Liver (tissue), 9 donors: Measurements from ENCODE around the gene IFT80. TPM values are rescaled to one million over a fixed set of nuclear protein-coding genes. Genes with fewer than 3 reads are reported as not detected.

Source experiments
- DNase-seq: peaks from one replicate; pipeline ENCODE4 v3.0.0-alpha.2; 2017; ENCODE audit warnings: low spot score
- H3K27ac ChIP-seq, 2 donors: one replicate each; pipeline ENCODE4 v1.7.0; 2013; ENCODE audit warnings: inconsistent platforms in 2 of 2, low read length in 2 of 2, control low read depth in 1 of 2, low read depth in 1 of 2, mild to moderate bottlenecking in 1 of 2
- H3K27me3 ChIP-seq, 4 donors: one replicate each; pipeline versions ENCODE4 v1.6.1 to v1.7.0; 2013; ENCODE audit warnings: low read length in 3 of 4, inconsistent platforms in 1 of 4, mild to moderate bottlenecking in 1 of 4, moderate library complexity in 1 of 4; ENCODE audit not compliant: control insufficient read depth in 4 of 4, insufficient read depth in 4 of 4
- H3K36me3 ChIP-seq, 4 donors: one replicate each; pipeline versions ENCODE4 v1.6.1 to v1.7.0; 2013; ENCODE audit warnings: low read length in 3 of 4, mild to moderate bottlenecking in 3 of 4, low read depth in 1 of 4, moderate library complexity in 1 of 4; ENCODE audit not compliant: control insufficient read depth in 4 of 4, insufficient read depth in 3 of 4
- H3K4me1 ChIP-seq, 4 donors: one replicate each; pipeline versions ENCODE4 v1.6.1 to v1.7.0; 2013; ENCODE audit warnings: low read length in 3 of 4, mild to moderate bottlenecking in 3 of 4, moderate library complexity in 1 of 4; ENCODE audit not compliant: control insufficient read depth in 4 of 4, insufficient read depth in 4 of 4
- H3K4me3 ChIP-seq, 3 donors: one replicate each; pipeline versions ENCODE4 v1.6.1 to v1.7.0; 2013; ENCODE audit warnings: low read length in 3 of 3, control low read depth in 1 of 3, low read depth in 1 of 3, mild to moderate bottlenecking in 1 of 3
- H3K9ac ChIP-seq, 2 donors: one replicate each; pipeline ENCODE4 v1.7.0; 2013; ENCODE audit warnings: low read length in 2 of 2, mild to moderate bottlenecking in 2 of 2, moderate library complexity in 2 of 2, control low read depth in 1 of 2, low read depth in 1 of 2
- H3K9me3 ChIP-seq, 4 donors: one replicate each; pipeline versions ENCODE4 v1.6.1 to v1.7.0; 2013; ENCODE audit warnings: low read length in 3 of 4; ENCODE audit not compliant: control insufficient read depth in 4 of 4
- FOXA1 ChIP-seq: IDR thresholded peaks from 2 replicates; pipeline ENCODE4 v1.6.1; 2016; ENCODE audit warnings: antibody characterized with exemption
- FOXA2 ChIP-seq: IDR thresholded peaks from 2 replicates; pipeline ENCODE4 v1.6.1; 2016; ENCODE audit warnings: antibody characterized with exemption
- HNF4G ChIP-seq: IDR thresholded peaks from 2 replicates; pipeline ENCODE4 v1.6.1; 2016; ENCODE audit warnings: antibody characterized with exemption
- JUND ChIP-seq, 2 donors: IDR thresholded peaks; 2 replicates each; pipeline ENCODE4 v1.6.1; 2016; ENCODE audit warnings: antibody characterized with exemption in 2 of 2
- RAD21 ChIP-seq, 2 donors: IDR thresholded peaks; 2 replicates each; pipeline ENCODE4 v1.6.1; 2016; ENCODE audit warnings: antibody characterized with exemption in 2 of 2, mild to moderate bottlenecking in 2 of 2
- TAF1 ChIP-seq: conservative IDR thresholded peaks from 2 replicates; pipeline ENCODE4 v1.6.1; 2016; ENCODE audit warnings: antibody characterized with exemption, mild to moderate bottlenecking
- YY1 ChIP-seq: IDR thresholded peaks from 2 replicates; pipeline ENCODE4 v1.6.1; 2016; ENCODE audit warnings: antibody characterized with exemption, mild to moderate bottlenecking
- WGBS: extraction: QIAGEN DNeasy Blood & Tissue Kit; methylation state at CpG from one replicate; pipeline ENCODE4 v1.1.7; 2013; 5-methylcytosine and 5-hydroxymethylcytosine counted together
- polyA plus RNA-seq, 2 donors: library from polyadenylated mRNA; stranded (reverse) in 1 of 2; unstranded in 1 of 2; fragments of 200-250 nt in 1 of 2; fragments of >200 nt in 1 of 2; fragmentation: Nextera tagmentation in 1 of 2; extraction: Ambion mirVana in 1 of 2; gene quantifications; one replicate each; pipeline versions ENCODE4 v1.2.1 to v1.2.3, GENCODE V29; 2013 to 2015
- total RNA-seq, 2 donors: library from RNA; depleted of rRNA; stranded (reverse); fragments of >200 nt; gene quantifications; one replicate each; pipeline ENCODE4 v1.2.3, GENCODE V29; 2014
- TF ChIP-seq, protein P1 (sequence below): fragments of 150-350 bp; IDR thresholded peaks from 2 replicates; pipeline ENCODE4 v1.5.1; 2017; ENCODE audit warnings: improper control_type of control experiment, low read depth, low read length; ENCODE audit not compliant: missing input control
- TF ChIP-seq, protein P2 (sequence below): IDR thresholded peaks from 2 replicates; pipeline ENCODE4 v1.6.1; 2016; ENCODE audit warnings: antibody characterized with exemption
- TF ChIP-seq, protein P3 (sequence below): IDR thresholded peaks from 2 replicates; pipeline ENCODE4 v1.6.1; 2016; ENCODE audit warnings: antibody characterized with exemption
- TF ChIP-seq, protein P4 (sequence below): IDR thresholded peaks from 2 replicates; pipeline ENCODE4 v1.6.1; 2016; ENCODE audit warnings: antibody characterized with exemption, mild to moderate bottlenecking
- TF ChIP-seq, protein P5 (sequence below): IDR thresholded peaks from 2 replicates; pipeline ENCODE4 v1.6.1; 2016; ENCODE audit warnings: antibody characterized with exemption
- donor health status: healthy.
- donor health status: healthy.
- donor health status: healthy.
- donor health status: healthy.
- donor health status: healthy.

The IFT80 gene
- total and polyA plus RNA-seq, 4 donors = 3.5 to 15.7 (median 8.3) TPM

DNA sequence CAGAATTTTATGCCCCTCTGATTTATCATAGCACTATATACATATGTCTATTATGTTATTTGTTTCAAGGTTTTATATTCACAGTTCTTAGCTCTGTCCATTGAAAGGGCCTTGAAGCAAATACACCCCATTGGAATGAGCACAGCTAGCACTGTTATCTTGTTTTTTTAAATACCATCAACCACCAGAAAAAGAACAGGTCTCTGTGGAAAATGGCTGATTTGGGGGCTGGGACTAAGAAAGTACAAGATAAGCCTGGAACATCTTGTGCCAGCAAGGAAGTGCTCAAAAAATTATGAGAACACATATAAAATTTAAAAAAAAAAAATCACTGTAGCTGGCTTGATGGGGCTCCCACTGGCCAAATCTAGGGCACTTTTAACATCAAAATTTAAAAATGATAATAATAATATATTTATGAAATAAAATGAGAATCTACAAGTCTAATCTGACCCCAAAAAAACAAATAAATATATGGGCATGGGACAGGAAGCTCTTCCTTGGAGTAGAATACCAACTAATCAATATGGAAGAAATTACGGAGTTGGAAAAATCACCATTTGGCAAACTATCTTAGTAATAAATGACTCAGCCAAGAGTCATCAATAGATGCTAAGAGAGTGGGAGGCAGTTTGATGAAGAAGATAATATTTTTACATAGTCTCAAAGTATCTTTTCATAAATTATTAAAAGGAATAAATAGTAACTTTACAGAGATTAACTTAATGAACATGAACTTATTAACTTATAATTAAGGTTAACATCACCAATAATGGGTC, 20.5 kb downstream of the IFT80 start:
- no peak overlapping the region for H3K9ac ChIP-seq
- no peak overlapping the region for H3K4me3 ChIP-seq
- 89% methylated on average over 1 of the region's 1 CpG for WGBS
- H3K9me3 ChIP-seq = no peaks in the 10 kb centered on the region
- DNase-seq = no peak
- TF ChIP-seq YY1 (no peak), FOXA2 (no peak), RAD21 (IDR thresholded peaks at IDR 0.05) (no peak), JUND (IDR thresholded peaks at IDR 0.05) (no peak)
- TF ChIP-seq, protein P1, sequence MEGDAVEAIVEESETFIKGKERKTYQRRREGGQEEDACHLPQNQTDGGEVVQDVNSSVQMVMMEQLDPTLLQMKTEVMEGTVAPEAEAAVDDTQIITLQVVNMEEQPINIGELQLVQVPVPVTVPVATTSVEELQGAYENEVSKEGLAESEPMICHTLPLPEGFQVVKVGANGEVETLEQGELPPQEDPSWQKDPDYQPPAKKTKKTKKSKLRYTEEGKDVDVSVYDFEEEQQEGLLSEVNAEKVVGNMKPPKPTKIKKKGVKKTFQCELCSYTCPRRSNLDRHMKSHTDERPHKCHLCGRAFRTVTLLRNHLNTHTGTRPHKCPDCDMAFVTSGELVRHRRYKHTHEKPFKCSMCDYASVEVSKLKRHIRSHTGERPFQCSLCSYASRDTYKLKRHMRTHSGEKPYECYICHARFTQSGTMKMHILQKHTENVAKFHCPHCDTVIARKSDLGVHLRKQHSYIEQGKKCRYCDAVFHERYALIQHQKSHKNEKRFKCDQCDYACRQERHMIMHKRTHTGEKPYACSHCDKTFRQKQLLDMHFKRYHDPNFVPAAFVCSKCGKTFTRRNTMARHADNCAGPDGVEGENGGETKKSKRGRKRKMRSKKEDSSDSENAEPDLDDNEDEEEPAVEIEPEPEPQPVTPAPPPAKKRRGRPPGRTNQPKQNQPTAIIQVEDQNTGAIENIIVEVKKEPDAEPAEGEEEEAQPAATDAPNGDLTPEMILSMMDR = no peak
- TF ChIP-seq, protein P2, sequence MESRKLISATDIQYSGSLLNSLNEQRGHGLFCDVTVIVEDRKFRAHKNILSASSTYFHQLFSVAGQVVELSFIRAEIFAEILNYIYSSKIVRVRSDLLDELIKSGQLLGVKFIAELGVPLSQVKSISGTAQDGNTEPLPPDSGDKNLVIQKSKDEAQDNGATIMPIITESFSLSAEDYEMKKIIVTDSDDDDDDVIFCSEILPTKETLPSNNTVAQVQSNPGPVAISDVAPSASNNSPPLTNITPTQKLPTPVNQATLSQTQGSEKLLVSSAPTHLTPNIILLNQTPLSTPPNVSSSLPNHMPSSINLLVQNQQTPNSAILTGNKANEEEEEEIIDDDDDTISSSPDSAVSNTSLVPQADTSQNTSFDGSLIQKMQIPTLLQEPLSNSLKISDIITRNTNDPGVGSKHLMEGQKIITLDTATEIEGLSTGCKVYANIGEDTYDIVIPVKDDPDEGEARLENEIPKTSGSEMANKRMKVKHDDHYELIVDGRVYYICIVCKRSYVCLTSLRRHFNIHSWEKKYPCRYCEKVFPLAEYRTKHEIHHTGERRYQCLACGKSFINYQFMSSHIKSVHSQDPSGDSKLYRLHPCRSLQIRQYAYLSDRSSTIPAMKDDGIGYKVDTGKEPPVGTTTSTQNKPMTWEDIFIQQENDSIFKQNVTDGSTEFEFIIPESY = no peak
- TF ChIP-seq, protein P3, sequence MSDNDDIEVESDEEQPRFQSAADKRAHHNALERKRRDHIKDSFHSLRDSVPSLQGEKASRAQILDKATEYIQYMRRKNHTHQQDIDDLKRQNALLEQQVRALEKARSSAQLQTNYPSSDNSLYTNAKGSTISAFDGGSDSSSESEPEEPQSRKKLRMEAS = no peak
- TF ChIP-seq, protein P4, sequence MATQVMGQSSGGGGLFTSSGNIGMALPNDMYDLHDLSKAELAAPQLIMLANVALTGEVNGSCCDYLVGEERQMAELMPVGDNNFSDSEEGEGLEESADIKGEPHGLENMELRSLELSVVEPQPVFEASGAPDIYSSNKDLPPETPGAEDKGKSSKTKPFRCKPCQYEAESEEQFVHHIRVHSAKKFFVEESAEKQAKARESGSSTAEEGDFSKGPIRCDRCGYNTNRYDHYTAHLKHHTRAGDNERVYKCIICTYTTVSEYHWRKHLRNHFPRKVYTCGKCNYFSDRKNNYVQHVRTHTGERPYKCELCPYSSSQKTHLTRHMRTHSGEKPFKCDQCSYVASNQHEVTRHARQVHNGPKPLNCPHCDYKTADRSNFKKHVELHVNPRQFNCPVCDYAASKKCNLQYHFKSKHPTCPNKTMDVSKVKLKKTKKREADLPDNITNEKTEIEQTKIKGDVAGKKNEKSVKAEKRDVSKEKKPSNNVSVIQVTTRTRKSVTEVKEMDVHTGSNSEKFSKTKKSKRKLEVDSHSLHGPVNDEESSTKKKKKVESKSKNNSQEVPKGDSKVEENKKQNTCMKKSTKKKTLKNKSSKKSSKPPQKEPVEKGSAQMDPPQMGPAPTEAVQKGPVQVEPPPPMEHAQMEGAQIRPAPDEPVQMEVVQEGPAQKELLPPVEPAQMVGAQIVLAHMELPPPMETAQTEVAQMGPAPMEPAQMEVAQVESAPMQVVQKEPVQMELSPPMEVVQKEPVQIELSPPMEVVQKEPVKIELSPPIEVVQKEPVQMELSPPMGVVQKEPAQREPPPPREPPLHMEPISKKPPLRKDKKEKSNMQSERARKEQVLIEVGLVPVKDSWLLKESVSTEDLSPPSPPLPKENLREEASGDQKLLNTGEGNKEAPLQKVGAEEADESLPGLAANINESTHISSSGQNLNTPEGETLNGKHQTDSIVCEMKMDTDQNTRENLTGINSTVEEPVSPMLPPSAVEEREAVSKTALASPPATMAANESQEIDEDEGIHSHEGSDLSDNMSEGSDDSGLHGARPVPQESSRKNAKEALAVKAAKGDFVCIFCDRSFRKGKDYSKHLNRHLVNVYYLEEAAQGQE = no peak
- no peaks in the 10 kb centered on the region for H3K27me3 ChIP-seq
- H3K4me1 ChIP-seq = peaks cover 0 to 4% (median 2%) of the 10 kb centered on the region in 4 donors
- H3K36me3 ChIP-seq = peaks cover 0 to 2% (median 0%) of the 10 kb centered on the region in 4 donors
- no peak overlapping the region for H3K27ac ChIP-seq

DNA sequence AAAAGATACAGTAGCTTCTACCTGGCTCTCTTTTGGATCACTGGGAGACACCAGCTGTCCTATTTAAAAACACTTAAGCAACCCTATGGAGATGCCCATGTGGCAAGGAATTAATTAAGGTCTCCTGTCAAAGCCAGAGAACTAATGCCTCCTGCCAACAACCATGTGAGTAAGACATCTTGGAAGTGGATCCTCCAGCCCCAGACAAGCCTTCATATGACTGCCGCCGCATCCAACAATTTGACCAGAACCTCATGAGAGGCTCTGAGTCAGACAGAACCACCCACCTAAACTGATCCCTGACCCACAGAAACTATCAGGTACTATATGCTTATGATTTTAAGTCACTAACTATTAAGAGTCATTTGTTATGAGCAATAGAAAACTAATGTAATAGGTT, 22.3 kb downstream of the IFT80 start:
- Histone ChIP-seq H3K9me3 (no peaks in the 10 kb centered on the region), H3K27me3 (no peaks in the 10 kb centered on the region), H3K4me1 (peaks cover 0 to 4% (median 2%) of the 10 kb centered on the region in 4 donors), H3K9ac (no peak overlapping the region), H3K27ac (no peak overlapping the region), H3K4me3 (no peak overlapping the region), H3K36me3 (peaks cover 0 to 2% (median 0%) of the 10 kb centered on the region in 4 donors)
- 97% methylated on average over 2 of the region's 2 CpGs for WGBS
- DNase-seq = no peak
- TF ChIP-seq HNF4G (no peak), TAF1 (no peak), JUND (IDR thresholded peaks at IDR 0.05) (no peak), FOXA1 (no peak), FOXA2 (no peak), RAD21 (IDR thresholded peaks at IDR 0.05) (no peak), YY1 (no peak)
- TF ChIP-seq, protein P5, sequence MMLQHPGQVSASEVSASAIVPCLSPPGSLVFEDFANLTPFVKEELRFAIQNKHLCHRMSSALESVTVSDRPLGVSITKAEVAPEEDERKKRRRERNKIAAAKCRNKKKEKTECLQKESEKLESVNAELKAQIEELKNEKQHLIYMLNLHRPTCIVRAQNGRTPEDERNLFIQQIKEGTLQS = no peak
- TF ChIP-seq, protein P2 = no peak
- TF ChIP-seq, protein P3 = no peak
- TF ChIP-seq, protein P4 = no peak
